PC-3 (cell line): ENCODE data around the gene TEX53. TPM values are rescaled to one million over a fixed set of nuclear protein-coding genes. Genes with fewer than 3 reads are reported as not detected.

Experiments
- ATAC-seq: fragments of 200-7000 bp; cut with Tn5 transposase; 2 replicates; pipeline ENCODE4 v1.9.1; 2020; ENCODE audit warnings: mild to moderate bottlenecking, moderate library complexity
- BruUV-seq: library from RNA; stranded (reverse); fragments of 400-500 nt; replicated peaks from 2 replicates; lab custom pipeline; 2021; lab: Mats Ljungman, UMichigan
- CTCF ChIA-PET: fragments of 300-600 bp; sonication (Branson Sonifier 250); formaldehyde crosslinking; loops from one replicate; lab custom pipeline; 2022; ENCODE audit warnings: antibody characterized with exemption; lab: Charles Lee
- POLR2A ChIA-PET: fragments of 300-600 bp; sonication (Branson Sonifier 250); formaldehyde crosslinking; loops from one replicate; lab custom pipeline; 2022; ENCODE audit warnings: antibody characterized with exemption; ENCODE audit not compliant: unreplicated experiment; lab: Charles Lee
- DNase-seq: peaks from one replicate; pipeline ENCODE4 v3.0.0-alpha.2; 2015
- H2AFZ ChIP-seq: fragments of 300-600 bp; sonication (generic); 2 replicates; pipeline ENCODE4 v1.6.0; 2016; ENCODE audit warnings: antibody characterized with exemption, low read length
- H3F3A ChIP-seq: fragments of 300-600 bp; sonication (generic); one replicate; pipeline ENCODE4 v1.6.0; 2017; ENCODE audit warnings: antibody characterized with exemption, low read length, control low read depth, mild to moderate bottlenecking; ENCODE audit not compliant: unreplicated experiment
- H3K27ac ChIP-seq: fragments of 300-600 bp; sonication (generic); 2 replicates; pipeline ENCODE4 v1.5.1; 2016; ENCODE audit warnings: mild to moderate bottlenecking, low read length
- H3K27me3 ChIP-seq: fragments of 300-600 bp; sonication (generic); 2 replicates; pipeline ENCODE4 v1.6.1; 2016; ENCODE audit warnings: low read length, mixed read lengths
- H3K36me3 ChIP-seq: fragments of 300-600 bp; sonication (generic); 2 replicates; pipeline ENCODE4 v1.6.1; 2016; ENCODE audit warnings: low read depth, mixed run types, low read length, mixed read lengths
- H3K4me1 ChIP-seq: fragments of 300-600 bp; sonication (generic); 2 replicates; pipeline ENCODE4 v1.5.1; 2016; ENCODE audit warnings: low read length; ENCODE audit not compliant: insufficient read depth
- H3K4me2 ChIP-seq: fragments of 300-600 bp; sonication (generic); 2 replicates; pipeline ENCODE4 v1.6.0; 2016; ENCODE audit warnings: low read length
- H3K4me3 ChIP-seq: fragments of 300-600 bp; sonication (generic); 2 replicates; pipeline ENCODE4 v1.5.1; 2016; ENCODE audit warnings: mild to moderate bottlenecking, low read length, mixed read lengths
- H3K79me2 ChIP-seq: fragments of 300-600 bp; sonication (generic); 2 replicates; pipeline ENCODE4 v1.6.1; 2017; ENCODE audit warnings: low read length, mixed read lengths
- H3K9ac ChIP-seq: fragments of 300-600 bp; sonication (generic); 2 replicates; pipeline ENCODE4 v1.6.0; 2016; ENCODE audit warnings: mild to moderate bottlenecking, low read length
- H3K9me2 ChIP-seq: fragments of 300-600 bp; sonication (generic); replicated peaks from 2 replicates; pipeline ENCODE4 v1.6.1; 2016; ENCODE audit warnings: mixed run types, low read length, mixed read lengths
- H3K9me3 ChIP-seq: fragments of 300-600 bp; sonication (generic); 2 replicates; pipeline ENCODE4 v1.6.1; 2016; ENCODE audit warnings: low read length, mixed read lengths
- H4K20me1 ChIP-seq: fragments of 300-600 bp; sonication (generic); 2 replicates; pipeline ENCODE4 v1.6.1; 2016; ENCODE audit warnings: low read length, mixed read lengths
- EZH2 ChIP-seq: fragments of 300-600 bp; sonication (generic); IDR thresholded peaks from one replicate; pipeline ENCODE4 v1.6.1; 2017; ENCODE audit warnings: antibody characterized with exemption, mild to moderate bottlenecking, low read length; ENCODE audit not compliant: unreplicated experiment
- EZH2phosphoT487 ChIP-seq: fragments of 300-600 bp; sonication (generic); IDR thresholded peaks from 2 replicates; pipeline ENCODE4 v1.6.1; 2018; ENCODE audit warnings: mild to moderate bottlenecking, antibody characterized with exemption, low read length, borderline replicate concordance
- intact Hi-C: fragments of 100-400 bp; cut with micrococcal nuclease; formaldehyde crosslinking; loops from 2 replicates; pipeline ENCODE4 v1.9.0; 2023
- total RNA-seq: library from RNA; depleted of rRNA; stranded (reverse); fragments of >200 nt; gene quantifications from 2 replicates; pipeline ENCODE4 v1.2.3, GENCODE V29; 2014
- TF ChIP-seq, protein P1 (sequence below): fragments of 300-600 bp; sonication (generic); conservative IDR thresholded peaks from 2 replicates; pipeline ENCODE4 v1.5.1; 2017; ENCODE audit warnings: antibody characterized with exemption, low read depth, mild to moderate bottlenecking, low read length

Gene TEX53
- total RNA-seq, 1 experiment from 2014 or later: not detected

DNA sequence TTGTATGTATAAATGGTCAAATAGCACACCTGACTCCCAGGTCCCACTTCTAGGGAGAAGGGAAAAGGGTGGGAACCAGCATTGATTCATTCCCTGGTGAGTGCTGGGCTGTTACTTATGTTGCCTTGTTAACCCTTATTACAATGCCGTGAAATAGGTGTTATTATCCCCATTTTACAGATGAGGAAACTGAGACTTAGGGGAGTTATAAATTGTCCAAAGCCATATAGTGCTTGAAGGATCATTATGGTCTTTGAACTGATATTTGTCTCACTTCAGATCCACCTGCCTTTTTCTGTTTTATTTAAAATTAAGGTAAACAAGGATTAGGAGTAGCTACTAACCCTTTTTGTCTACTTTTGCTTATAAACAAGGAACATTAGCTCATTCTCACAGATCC is 30.1 kb downstream of the TEX53 start:
- Histone ChIP-seq H3F3A (no peaks in the 10 kb centered on the region), H3K36me3 (no peaks in the 10 kb centered on the region; the same call in 1 of the 2 replicates), H3K27ac (no peak overlapping the region), H2AFZ (no peak overlapping the region), H3K79me2 (no peaks in the 10 kb centered on the region), H3K9ac (no peak overlapping the region), H3K9me3 (no peaks in the 10 kb centered on the region), H3K4me1 (0 out of 2 replicates have a peak, but pooled peaks cover under 1% of the 10 kb centered on the region), H3K27me3 (no peaks in the 10 kb centered on the region), H3K4me3 (no peak overlapping the region), H3K4me2 (no peak overlapping the region), H3K9me2 (no peaks in the 10 kb centered on the region), H4K20me1 (no peaks in the 10 kb centered on the region)
- no peak for DNase-seq
- CTCF ChIA-PET: no interaction called here
- BruUV-seq: no TSS peak
- ATAC-seq: no peak
- TF ChIP-seq, protein P1, sequence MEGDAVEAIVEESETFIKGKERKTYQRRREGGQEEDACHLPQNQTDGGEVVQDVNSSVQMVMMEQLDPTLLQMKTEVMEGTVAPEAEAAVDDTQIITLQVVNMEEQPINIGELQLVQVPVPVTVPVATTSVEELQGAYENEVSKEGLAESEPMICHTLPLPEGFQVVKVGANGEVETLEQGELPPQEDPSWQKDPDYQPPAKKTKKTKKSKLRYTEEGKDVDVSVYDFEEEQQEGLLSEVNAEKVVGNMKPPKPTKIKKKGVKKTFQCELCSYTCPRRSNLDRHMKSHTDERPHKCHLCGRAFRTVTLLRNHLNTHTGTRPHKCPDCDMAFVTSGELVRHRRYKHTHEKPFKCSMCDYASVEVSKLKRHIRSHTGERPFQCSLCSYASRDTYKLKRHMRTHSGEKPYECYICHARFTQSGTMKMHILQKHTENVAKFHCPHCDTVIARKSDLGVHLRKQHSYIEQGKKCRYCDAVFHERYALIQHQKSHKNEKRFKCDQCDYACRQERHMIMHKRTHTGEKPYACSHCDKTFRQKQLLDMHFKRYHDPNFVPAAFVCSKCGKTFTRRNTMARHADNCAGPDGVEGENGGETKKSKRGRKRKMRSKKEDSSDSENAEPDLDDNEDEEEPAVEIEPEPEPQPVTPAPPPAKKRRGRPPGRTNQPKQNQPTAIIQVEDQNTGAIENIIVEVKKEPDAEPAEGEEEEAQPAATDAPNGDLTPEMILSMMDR: no peak
- TF ChIP-seq EZH2: no peak
- no peak for TF ChIP-seq EZH2phosphoT487
- POLR2A ChIA-PET: no interaction called here
- intact Hi-C loops: no loop called here

DNA sequence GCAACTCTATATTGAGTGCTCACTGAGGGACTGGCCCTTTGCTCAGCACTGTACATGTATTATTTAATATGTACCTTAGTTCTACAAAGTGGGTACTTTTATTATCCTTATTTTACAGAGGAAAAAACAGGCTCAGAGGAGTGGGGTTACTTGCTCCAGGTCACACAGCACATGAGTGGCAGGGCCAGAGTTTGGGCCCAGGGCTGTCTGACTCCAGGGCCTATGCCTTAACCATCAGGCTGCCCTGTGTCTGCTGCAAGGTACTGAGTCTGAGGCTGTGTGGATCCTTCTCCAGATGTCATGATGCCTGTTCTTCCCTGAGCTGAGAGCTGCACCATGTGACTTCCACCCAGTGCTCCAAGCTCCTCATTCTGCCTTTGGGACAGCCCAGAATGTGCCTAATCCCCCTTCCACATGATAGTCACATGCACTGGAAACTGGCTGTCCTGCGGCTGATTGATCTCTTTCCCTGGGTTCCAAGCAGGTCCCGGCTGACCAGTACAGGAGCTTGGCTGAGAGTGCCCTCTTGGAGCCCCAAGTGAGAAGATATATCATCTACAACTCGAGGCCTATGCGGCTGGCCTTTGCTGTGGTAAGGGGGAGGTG is 31.1 kb downstream of the TEX53 start:
- no peak for TF ChIP-seq EZH2
- POLR2A ChIA-PET: interaction anchor here (0.6 kb wide), 1 partner anchor 39 kb away, joined by 3 read pairs; the partner anchor contains the start of gene ATP6V1G1
- H4K20me1 ChIP-seq: no peaks in the 10 kb centered on the region

DNA sequence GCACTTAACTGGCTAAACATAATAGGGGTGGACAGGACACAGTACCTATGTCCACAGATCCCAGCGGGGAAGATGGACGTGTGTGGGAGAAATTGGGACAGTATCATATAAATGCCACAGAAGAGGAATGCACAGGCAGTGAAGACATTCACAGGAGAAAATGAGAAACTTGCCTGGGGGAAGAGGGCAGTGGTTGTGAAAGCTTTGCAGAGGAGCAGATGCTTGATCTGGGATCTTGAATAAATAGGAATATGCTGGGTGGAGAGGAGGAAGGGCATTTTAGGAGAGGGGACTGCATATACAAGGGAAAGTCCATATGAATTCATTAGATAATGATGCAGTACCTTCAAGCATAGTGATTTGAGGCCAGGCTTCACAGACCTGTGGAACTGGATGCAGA is 32.9 kb downstream of the TEX53 start:
- Histone ChIP-seq H3K9ac (no peak overlapping the region), H3K9me3 (no peaks in the 10 kb centered on the region), H3K4me2 (no peak overlapping the region), H3K4me3 (no peak overlapping the region), H3K4me1 (peaks cover 10% of the 10 kb centered on the region), H4K20me1 (no peaks in the 10 kb centered on the region), H3K79me2 (no peaks in the 10 kb centered on the region), H3K9me2 (no peaks in the 10 kb centered on the region), H3K27me3 (no peaks in the 10 kb centered on the region), H2AFZ (no peak overlapping the region), H3K27ac (no peak overlapping the region), H3F3A (no peaks in the 10 kb centered on the region), H3K36me3 (no peaks in the 10 kb centered on the region)
- POLR2A ChIA-PET: no interaction called here
- DNase-seq (no peak), ATAC-seq (no peak)
- CTCF ChIA-PET: no interaction called here
- BruUV-seq: no TSS peak
- TF ChIP-seq EZH2phosphoT487: no peak
- TF ChIP-seq, protein P1: no peak
- no peak for TF ChIP-seq EZH2
- intact Hi-C loops: no loop called here

More for the DNA sequence above, 31.1 kb downstream of the TEX53 start:
- Histone ChIP-seq H3K9me3 (no peaks in the 10 kb centered on the region), H3K36me3 (no peaks in the 10 kb centered on the region; the same call in 1 of the 2 replicates), H3K27ac (no peak overlapping the region), H3K9me2 (no peaks in the 10 kb centered on the region), H3K4me1 (peaks cover 10% of the 10 kb centered on the region), H3F3A (no peaks in the 10 kb centered on the region), H3K4me2 (no peak overlapping the region), H3K4me3 (no peak overlapping the region), H2AFZ (no peak overlapping the region), H3K9ac (no peak overlapping the region), H3K27me3 (no peaks in the 10 kb centered on the region), H3K79me2 (no peaks in the 10 kb centered on the region)
- intact Hi-C loops: no loop called here
- DNase-seq (no peak), ATAC-seq (no peak)
- CTCF ChIA-PET: no interaction called here
- BruUV-seq: no TSS peak
